ENCODE results near the gene NFE2L3. TPM values are rescaled to one million over a fixed set of nuclear protein-coding genes. Genes with fewer than 3 reads are reported as not detected.

The NFE2L3 gene
- total RNA-seq, 1 experiment from 2014 or later = 39.2 TPM

DNA sequence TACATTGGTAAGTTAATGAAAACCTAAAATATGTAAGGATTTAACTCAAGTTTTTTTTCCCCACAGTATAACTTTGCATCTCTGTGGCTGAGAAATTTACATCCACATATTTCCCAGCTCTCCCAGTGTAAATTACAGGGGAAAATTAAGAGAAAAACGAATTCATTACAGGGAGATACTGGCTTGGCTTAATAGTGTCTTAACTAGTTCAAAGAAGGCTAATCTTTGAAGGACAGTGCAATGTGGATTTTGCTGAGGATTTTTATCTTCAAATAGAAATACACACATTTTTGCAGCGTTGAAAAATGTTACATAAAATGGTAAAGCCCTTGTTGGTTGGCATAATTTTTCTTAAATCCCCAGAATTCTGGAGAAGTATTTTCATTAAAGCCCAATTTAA, 51.0 kb downstream of the NFE2L3 start:
- Histone ChIP-seq H3K9me3 (no peaks in the 10 kb centered on the region), H3K4me3 (ENCODE audit: low read depth, low read length) (peak overlapping the region; percentile 99), H3K4me1 (0 out of 2 replicates have a peak, but pooled peaks cover 7% of the 10 kb centered on the region), H3K27me3 (replicated peaks; ENCODE audit: control insufficient read depth, insufficient read depth, low read length) (no peaks in the 10 kb centered on the region), H3K36me3 (ENCODE audit: control insufficient read depth, insufficient read depth, low read length) (peaks cover 2% of the 10 kb centered on the region; the same call in 1 of the 2 replicates)
- intact Hi-C loops (cut with micrococcal nuclease; ENCODE audit: unreplicated experiment) = loop anchor here (10.0 kb wide), 1 partner anchor 962 kb away; the partner anchor contains the start of gene HOXA9
- peaks cover 7% of the 10 kb centered on the region for H3K4me1 Mint-ChIP-seq (ENCODE audit: low read depth, unreplicated experiment)
- no peak for DNase-seq
- peaks cover 91% of the 10 kb centered on the region for H3K36me3 Mint-ChIP-seq (ENCODE audit: insufficient read depth, unreplicated experiment)
- TF ChIP-seq, protein P1, sequence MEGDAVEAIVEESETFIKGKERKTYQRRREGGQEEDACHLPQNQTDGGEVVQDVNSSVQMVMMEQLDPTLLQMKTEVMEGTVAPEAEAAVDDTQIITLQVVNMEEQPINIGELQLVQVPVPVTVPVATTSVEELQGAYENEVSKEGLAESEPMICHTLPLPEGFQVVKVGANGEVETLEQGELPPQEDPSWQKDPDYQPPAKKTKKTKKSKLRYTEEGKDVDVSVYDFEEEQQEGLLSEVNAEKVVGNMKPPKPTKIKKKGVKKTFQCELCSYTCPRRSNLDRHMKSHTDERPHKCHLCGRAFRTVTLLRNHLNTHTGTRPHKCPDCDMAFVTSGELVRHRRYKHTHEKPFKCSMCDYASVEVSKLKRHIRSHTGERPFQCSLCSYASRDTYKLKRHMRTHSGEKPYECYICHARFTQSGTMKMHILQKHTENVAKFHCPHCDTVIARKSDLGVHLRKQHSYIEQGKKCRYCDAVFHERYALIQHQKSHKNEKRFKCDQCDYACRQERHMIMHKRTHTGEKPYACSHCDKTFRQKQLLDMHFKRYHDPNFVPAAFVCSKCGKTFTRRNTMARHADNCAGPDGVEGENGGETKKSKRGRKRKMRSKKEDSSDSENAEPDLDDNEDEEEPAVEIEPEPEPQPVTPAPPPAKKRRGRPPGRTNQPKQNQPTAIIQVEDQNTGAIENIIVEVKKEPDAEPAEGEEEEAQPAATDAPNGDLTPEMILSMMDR (IDR thresholded peaks at IDR 0.05; ENCODE audit: insufficient read depth in 1 of 2, low read depth in 1 of 2, low read length in 1 of 2, severe bottlenecking in 1 of 2, unreplicated experiment in 1 of 2) = no peak
- H3K4me3 Mint-ChIP-seq (ENCODE audit: unreplicated experiment) = peak overlapping the region; percentile 99
- H3K9me3 Mint-ChIP-seq (ENCODE audit: unreplicated experiment) = no peaks in the 10 kb centered on the region
- no peaks in the 10 kb centered on the region for H3K27me3 Mint-ChIP-seq (ENCODE audit: insufficient read depth, unreplicated experiment)
- no TSS peak for BruUV-seq (replicated peaks)
- CTCF ChIA-PET = no interaction called here
- H3K27ac Mint-ChIP-seq (ENCODE audit: unreplicated experiment) = peak overlapping the region; percentile 73
- POLR2A ChIA-PET = interaction anchor here (0.6 kb wide), 1 partner anchor 8 kb away, joined by 3 read pairs; no protein-coding TSS in a partner anchor

DNA sequence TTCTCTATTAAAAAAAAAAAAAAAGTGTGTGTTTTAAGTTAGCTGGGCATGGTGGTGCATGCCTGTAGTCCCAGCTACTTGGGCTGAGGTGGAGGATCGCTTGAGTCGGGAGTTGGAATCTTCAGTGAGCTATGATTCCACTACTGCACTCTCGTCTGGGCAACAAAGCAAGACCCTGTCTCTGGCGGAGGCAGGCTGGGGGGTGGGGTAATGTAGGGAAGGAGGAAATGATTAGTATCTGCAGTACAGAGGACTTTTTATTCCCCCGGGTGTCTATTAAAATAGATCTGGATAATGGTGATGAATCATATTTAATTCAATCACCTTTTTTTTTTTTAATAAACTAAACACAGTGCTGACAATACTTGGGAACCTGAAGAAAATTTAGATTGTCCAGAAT, 56.0 kb downstream of the NFE2L3 start:
- Mint-ChIP-seq H3K9me3 (ENCODE audit: unreplicated experiment) (no peaks in the 10 kb centered on the region), H3K27me3 (ENCODE audit: insufficient read depth, unreplicated experiment) (no peaks in the 10 kb centered on the region), H3K4me1 (ENCODE audit: low read depth, unreplicated experiment) (peaks cover 7% of the 10 kb centered on the region), H3K27ac (ENCODE audit: unreplicated experiment) (no peak overlapping the region), H3K4me3 (ENCODE audit: unreplicated experiment) (no peak overlapping the region), H3K36me3 (ENCODE audit: insufficient read depth, unreplicated experiment) (peaks cover 96% of the 10 kb centered on the region)
- POLR2A ChIA-PET = no interaction called here
- Histone ChIP-seq H3K4me1 (0 out of 2 replicates have a peak, but pooled peaks cover 7% of the 10 kb centered on the region), H3K27me3 (replicated peaks; ENCODE audit: control insufficient read depth, insufficient read depth, low read length) (no peaks in the 10 kb centered on the region), H3K4me3 (ENCODE audit: low read depth, low read length) (no peak overlapping the region), H3K36me3 (ENCODE audit: control insufficient read depth, insufficient read depth, low read length) (peaks cover 4% of the 10 kb centered on the region), H3K9me3 (no peaks in the 10 kb centered on the region)
- DNase-seq = no peak
- no TSS peak for BruUV-seq (replicated peaks)
- CTCF ChIA-PET = no interaction called here
- TF ChIP-seq, protein P1 (IDR thresholded peaks at IDR 0.05; ENCODE audit: insufficient read depth in 1 of 2, low read depth in 1 of 2, low read length in 1 of 2, severe bottlenecking in 1 of 2, unreplicated experiment in 1 of 2) = no peak
- intact Hi-C loops (cut with micrococcal nuclease; ENCODE audit: unreplicated experiment) = loop anchor here (10.0 kb wide), 1 partner anchor 957 kb away; the partner anchor contains the start of gene HOXA9

DNA sequence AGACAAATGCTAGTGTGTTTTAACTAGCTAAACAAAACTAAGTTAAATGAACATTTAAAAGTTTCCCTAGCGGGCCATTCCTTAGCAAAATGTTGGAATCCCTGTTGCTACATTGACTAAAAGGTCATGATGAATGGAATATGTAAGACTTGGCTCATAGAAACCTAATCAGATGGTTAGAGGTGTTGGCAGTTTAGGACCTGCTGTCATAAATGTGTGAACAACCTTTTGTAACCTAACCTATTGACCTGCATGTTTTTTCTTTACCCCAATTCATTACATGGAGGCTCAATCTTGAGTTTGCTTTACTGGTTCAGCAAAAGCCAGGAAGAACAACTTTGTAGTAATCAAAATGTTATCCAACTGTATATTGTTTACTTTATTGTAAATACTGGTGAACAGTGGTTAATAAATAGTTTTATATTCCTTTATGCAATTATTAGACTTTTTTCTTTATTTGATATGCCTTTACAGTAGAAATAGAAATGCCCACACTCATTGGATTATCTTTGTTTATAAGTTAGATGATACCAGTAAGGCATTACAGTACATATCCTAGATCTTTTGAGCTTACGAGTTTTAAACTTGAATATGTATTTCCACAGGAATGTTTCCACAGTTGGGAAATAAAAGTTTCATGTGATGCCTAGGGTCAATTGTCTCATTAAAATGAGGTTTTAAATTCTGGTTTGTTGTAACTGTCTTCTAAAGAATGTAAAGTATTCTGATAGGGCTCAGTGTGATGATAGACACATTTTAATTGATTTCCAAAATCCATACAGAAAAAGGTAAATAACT, 61.1 kb downstream of the NFE2L3 start:
- intact Hi-C loops (cut with micrococcal nuclease; ENCODE audit: unreplicated experiment) = no loop called here
- no peak for DNase-seq
- TF ChIP-seq, protein P1 (IDR thresholded peaks at IDR 0.05; ENCODE audit: insufficient read depth in 1 of 2, low read depth in 1 of 2, low read length in 1 of 2, severe bottlenecking in 1 of 2, unreplicated experiment in 1 of 2) = no peak
- BruUV-seq (replicated peaks) = TSS peak; percentile 37
- Mint-ChIP-seq H3K27ac (ENCODE audit: unreplicated experiment) (no peak overlapping the region), H3K4me3 (ENCODE audit: unreplicated experiment) (no peak overlapping the region), H3K4me1 (ENCODE audit: low read depth, unreplicated experiment) (peaks cover 6% of the 10 kb centered on the region), H3K9me3 (ENCODE audit: unreplicated experiment) (no peaks in the 10 kb centered on the region), H3K27me3 (ENCODE audit: insufficient read depth, unreplicated experiment) (no peaks in the 10 kb centered on the region), H3K36me3 (ENCODE audit: insufficient read depth, unreplicated experiment) (peaks cover 65% of the 10 kb centered on the region)
- ChIA-PET CTCF (no interaction called here), POLR2A (no interaction called here)
- H3K4me3 ChIP-seq (ENCODE audit: low read depth, low read length) = no peak overlapping the region
- H3K36me3 ChIP-seq (ENCODE audit: control insufficient read depth, insufficient read depth, low read length) = peaks cover 2% of the 10 kb centered on the region
- H3K9me3 ChIP-seq = no peaks in the 10 kb centered on the region
- no peaks in the 10 kb centered on the region for H3K4me1 ChIP-seq
- no peaks in the 10 kb centered on the region for H3K27me3 ChIP-seq (replicated peaks; ENCODE audit: control insufficient read depth, insufficient read depth, low read length)
